GM18507 (cell line): ENCODE measurements around the gene ADCY2.

Source experiments
- DNase-seq: peaks from one replicate; pipeline ENCODE4 v3.0.0; 2011; ENCODE audit warnings: low read depth; ENCODE audit not compliant: insufficient read length; ENCODE audit errors: extremely low spot score
- FAIRE-seq: peaks from 2 replicates; lab custom pipeline; 2011; peaks lifted over from hg19 to GRCh38; lab: Jason Lieb, UNC

ADCY2 gene

GRCh38 chr5:7492371-7492770, 96.4 kb downstream of the ADCY2 start:
- DNase-seq (no peak), FAIRE-seq (no peak)

- FAIRE-seq, result no peak
- no peak for DNase-seq
Observed at GRCh38 chr5:7493081-7493480, 97.1 kb downstream of the ADCY2 start.

- FAIRE-seq (no peak), DNase-seq (no peak)
Observed at GRCh38 chr5:7493622-7494021, 97.7 kb downstream of the ADCY2 start.

GRCh38 chr5:7494481-7495130, 98.7 kb downstream of the ADCY2 start:
- DNase-seq, result no peak
- no peak for FAIRE-seq

GRCh38 chr5:7495131-7495517, 99.2 kb downstream of the ADCY2 start:
- DNase-seq (no peak), FAIRE-seq (no peak)

GRCh38 chr5:7500256-7500655, 104.3 kb downstream of the ADCY2 start:
- DNase-seq (no peak), FAIRE-seq (no peak)

GRCh38 chr5:7501061-7501460, 105.1 kb downstream of the ADCY2 start:
- DNase-seq (no peak), FAIRE-seq (no peak)

- FAIRE-seq, result no peak
- DNase-seq, result no peak
Observed at GRCh38 chr5:7503564-7503963, 107.6 kb downstream of the ADCY2 start.

GRCh38 chr5:7515284-7515914, 119.5 kb downstream of the ADCY2 start:
- FAIRE-seq (no peak), DNase-seq (no peak)

- FAIRE-seq, result no peak
- no peak for DNase-seq
Observed at GRCh38 chr5:7516253-7516652, 120.3 kb downstream of the ADCY2 start.

GRCh38 chr5:7517006-7517405, 121.1 kb downstream of the ADCY2 start:
- no peak for FAIRE-seq
- no peak for DNase-seq

GRCh38 chr5:7518947-7519560, 123.1 kb downstream of the ADCY2 start:
- DNase-seq (no peak), FAIRE-seq (no peak)

GRCh38 chr5:7519564-7519963, 123.6 kb downstream of the ADCY2 start:
- FAIRE-seq, result no peak
- DNase-seq, result no peak

- DNase-seq (no peak), FAIRE-seq (no peak)
Observed at GRCh38 chr5:7529880-7530279, 133.9 kb downstream of the ADCY2 start.

- FAIRE-seq (no peak), DNase-seq (no peak)
Observed at GRCh38 chr5:7533941-7534340, 138.0 kb downstream of the ADCY2 start.

- no peak for FAIRE-seq
- DNase-seq, result no peak
Observed at GRCh38 chr5:7534505-7534904, 138.6 kb downstream of the ADCY2 start.

- no peak for DNase-seq
- no peak for FAIRE-seq
Observed at GRCh38 chr5:7537573-7537972, 141.6 kb downstream of the ADCY2 start.

- DNase-seq (no peak), FAIRE-seq (no peak)
Observed at GRCh38 chr5:7539571-7539970, 143.6 kb downstream of the ADCY2 start.

- no peak for DNase-seq
Observed at GRCh38 chr5:7540736-7541485, 145.0 kb downstream of the ADCY2 start.

GRCh38 chr5:7541898-7542297, 146.0 kb downstream of the ADCY2 start:
- DNase-seq, result no peak
- no peak for FAIRE-seq

More at GRCh38 chr5:7540736-7541485, 145.0 kb downstream of the ADCY2 start:
- FAIRE-seq, result no peak
